PFSK-1 (cell line): ENCODE data around the gene ABCB7.

ENCODE experiments used
- FOXP2 ChIP-seq: optimal IDR thresholded peaks from 2 replicates; pipeline ENCODE3; 2011; ENCODE audit warnings: borderline replicate concordance, control low read depth, inconsistent platforms; ENCODE audit not compliant: insufficient read depth; ENCODE audit errors: extremely low read length, extremely low read depth
- POLR2AphosphoS5 ChIP-seq: IDR thresholded peaks from 2 replicates; pipeline ENCODE4 v1.6.1; 2012; ENCODE audit warnings: low read depth, mild to moderate bottlenecking, control low read depth, low read length, moderate library complexity
- REST ChIP-seq, 2 experiments: IDR thresholded peaks; 2 replicates each; pipeline versions ENCODE4 v1.6.1 to v1.8.0; 2011 to 2012; ENCODE audit warnings: low read depth in 2 of 2, low read length in 2 of 2, control low read depth in 1 of 2, inconsistent platforms in 1 of 2, mild to moderate bottlenecking in 1 of 2, moderate library complexity in 1 of 2; ENCODE audit not compliant: insufficient read depth in 1 of 2
- SIN3A ChIP-seq: IDR thresholded peaks from 2 replicates; pipeline ENCODE4 v1.6.1; 2012; ENCODE audit warnings: mild to moderate bottlenecking, low read length, moderate library complexity, borderline replicate concordance; ENCODE audit not compliant: insufficient read depth
- TAF1 ChIP-seq: IDR thresholded peaks from 2 replicates; pipeline ENCODE4 v1.6.1; 2012; ENCODE audit warnings: low read length, control low read depth, borderline replicate concordance; ENCODE audit not compliant: insufficient read depth

The ABCB7 gene

GRCh38 chrX:75107863-75108509 lies 48.1 kb downstream of the ABCB7 start:
- no peak for TF ChIP-seq FOXP2
- TF ChIP-seq TAF1 = no peak
- no peak for TF ChIP-seq REST (IDR thresholded peaks at IDR 0.05; ENCODE audit: insufficient read depth in 1 of 2, low read depth in 2 of 2, low read length in 2 of 2)
- TF ChIP-seq POLR2AphosphoS5 = no peak
- no peak for TF ChIP-seq SIN3A

GRCh38 chrX:75106772-75107171 lies 49.3 kb downstream of the ABCB7 start:
- TF ChIP-seq POLR2AphosphoS5 (no peak), TAF1 (no peak), SIN3A (no peak), FOXP2 (no peak), REST (IDR thresholded peaks at IDR 0.05; ENCODE audit: insufficient read depth in 1 of 2, low read depth in 2 of 2, low read length in 2 of 2) (no peak)

- no peak for TF ChIP-seq TAF1
- TF ChIP-seq POLR2AphosphoS5 = no peak
- TF ChIP-seq REST (IDR thresholded peaks at IDR 0.05; ENCODE audit: insufficient read depth in 1 of 2, low read depth in 2 of 2, low read length in 2 of 2) = no peak
- TF ChIP-seq FOXP2 = no peak
- TF ChIP-seq SIN3A = no peak
Measured at GRCh38 chrX:75096331-75096730, 59.8 kb downstream of the ABCB7 start.

GRCh38 chrX:75086731-75087195 lies 69.3 kb downstream of the ABCB7 start:
- no peak for TF ChIP-seq TAF1
- no peak for TF ChIP-seq FOXP2
- TF ChIP-seq REST (IDR thresholded peaks at IDR 0.05; ENCODE audit: insufficient read depth in 1 of 2, low read depth in 2 of 2, low read length in 2 of 2) = no peak
- no peak for TF ChIP-seq POLR2AphosphoS5
- no peak for TF ChIP-seq SIN3A

- TF ChIP-seq REST (IDR thresholded peaks at IDR 0.05; ENCODE audit: insufficient read depth in 1 of 2, low read depth in 2 of 2, low read length in 2 of 2) (no peak), POLR2AphosphoS5 (no peak), TAF1 (no peak), SIN3A (no peak), FOXP2 (no peak)
Measured at GRCh38 chrX:75084757-75085156, 71.3 kb downstream of the ABCB7 start.
